OCI-LY3 (cell line): ENCODE data around the gene APOA4.

Experiments
- EZH2phosphoT487 ChIP-seq: fragments of 200-600 bp; shearing (Covaris generic); IDR thresholded peaks from 2 replicates; pipeline ENCODE4 v1.6.1; 2018; ENCODE audit warnings: antibody characterized with exemption, mixed run types, low read depth
- TF ChIP-seq, protein P1 (sequence below): fragments of 200-600, 300-600 bp; sonication (generic); IDR thresholded peaks from 2 replicates; pipeline ENCODE4 v1.5.1; 2014; ENCODE audit warnings: antibody characterized with exemption, low read length, low read depth

DNA sequence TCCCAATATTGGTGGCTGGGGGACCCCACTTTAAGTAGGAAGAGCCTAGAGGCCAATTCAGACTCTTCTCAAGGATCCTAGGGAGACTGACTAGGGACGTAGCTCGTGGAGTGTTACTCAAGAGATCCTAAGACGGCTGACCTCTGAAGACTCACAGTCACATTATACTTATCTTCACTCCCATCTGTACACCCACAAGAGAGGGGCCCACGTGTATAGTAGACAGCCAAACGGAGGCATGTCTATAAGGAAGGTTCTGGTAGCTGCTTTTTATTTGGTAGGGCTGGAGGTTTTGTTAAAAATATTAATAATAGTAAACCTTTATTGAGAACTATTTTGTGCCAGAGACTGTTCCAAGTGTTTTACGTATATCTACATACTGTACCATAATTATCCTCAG lies 37.2 kb upstream of the APOA4 start:
- TF ChIP-seq, protein P1, sequence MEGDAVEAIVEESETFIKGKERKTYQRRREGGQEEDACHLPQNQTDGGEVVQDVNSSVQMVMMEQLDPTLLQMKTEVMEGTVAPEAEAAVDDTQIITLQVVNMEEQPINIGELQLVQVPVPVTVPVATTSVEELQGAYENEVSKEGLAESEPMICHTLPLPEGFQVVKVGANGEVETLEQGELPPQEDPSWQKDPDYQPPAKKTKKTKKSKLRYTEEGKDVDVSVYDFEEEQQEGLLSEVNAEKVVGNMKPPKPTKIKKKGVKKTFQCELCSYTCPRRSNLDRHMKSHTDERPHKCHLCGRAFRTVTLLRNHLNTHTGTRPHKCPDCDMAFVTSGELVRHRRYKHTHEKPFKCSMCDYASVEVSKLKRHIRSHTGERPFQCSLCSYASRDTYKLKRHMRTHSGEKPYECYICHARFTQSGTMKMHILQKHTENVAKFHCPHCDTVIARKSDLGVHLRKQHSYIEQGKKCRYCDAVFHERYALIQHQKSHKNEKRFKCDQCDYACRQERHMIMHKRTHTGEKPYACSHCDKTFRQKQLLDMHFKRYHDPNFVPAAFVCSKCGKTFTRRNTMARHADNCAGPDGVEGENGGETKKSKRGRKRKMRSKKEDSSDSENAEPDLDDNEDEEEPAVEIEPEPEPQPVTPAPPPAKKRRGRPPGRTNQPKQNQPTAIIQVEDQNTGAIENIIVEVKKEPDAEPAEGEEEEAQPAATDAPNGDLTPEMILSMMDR: no peak
- no peak for TF ChIP-seq EZH2phosphoT487
